ENCODE results near the gene TRMO. TPM values are rescaled to one million over a fixed set of nuclear protein-coding genes. Genes with fewer than 3 reads are reported as not detected.

TRMO gene
- total RNA-seq, 1 donor from 2014 or later, result 17.3 TPM

- H3K4me3 ChIP-seq, result no peak overlapping the region
- H3K36me3 ChIP-seq, result no peaks in the 10 kb centered on the region
- DNase-seq (no peak), ATAC-seq (no peak)
- H3K9me3 ChIP-seq, result no peaks in the 10 kb centered on the region
- no peak overlapping the region for H3K27ac ChIP-seq
- H3K4me1 ChIP-seq, result no peaks in the 10 kb centered on the region
- no peak for TF ChIP-seq CTCF (IDR thresholded peaks at IDR 0.05)
- intact Hi-C loops (cut with DNase I), result no loop called here
- peaks cover 6% of the 10 kb centered on the region for H3K27me3 ChIP-seq
Observed at GRCh38 chr9:97943308-97943855, 21.1 kb upstream of the TRMO start.

DNA sequence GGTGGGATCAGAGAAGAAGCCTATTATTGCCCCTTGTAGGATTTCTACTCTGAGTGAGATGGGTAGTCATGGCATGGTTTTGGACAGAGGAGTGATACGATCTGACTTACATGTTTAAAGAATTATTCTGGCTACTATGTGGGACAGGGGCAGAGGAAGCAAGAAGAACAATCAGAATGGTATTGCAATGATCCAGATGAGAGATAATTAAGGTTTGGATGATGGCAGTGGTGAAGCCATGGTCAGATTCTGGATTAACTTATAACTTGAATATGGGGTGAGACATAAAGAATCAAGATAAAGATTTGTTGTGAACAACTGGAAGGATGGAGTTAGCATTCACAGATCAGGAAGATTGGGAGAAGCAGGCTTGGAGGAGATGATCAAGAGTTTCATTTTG lies 19.0 kb upstream of the TRMO start:
- H3K4me3 ChIP-seq, result no peak overlapping the region
- no peaks in the 10 kb centered on the region for H3K9me3 ChIP-seq
- no peak for TF ChIP-seq CTCF (IDR thresholded peaks at IDR 0.05)
- H3K36me3 ChIP-seq, result no peaks in the 10 kb centered on the region
- intact Hi-C loops (cut with DNase I), result no loop called here
- no peak for DNase-seq
- H3K27ac ChIP-seq, result no peak overlapping the region
- no peak for ATAC-seq
- H3K27me3 ChIP-seq, result peaks cover 6% of the 10 kb centered on the region
- H3K4me1 ChIP-seq, result no peaks in the 10 kb centered on the region

- no peak overlapping the region for H3K4me3 ChIP-seq
- no peak for DNase-seq
- no peaks in the 10 kb centered on the region for H3K36me3 ChIP-seq
- H3K27ac ChIP-seq, result no peak overlapping the region
- TF ChIP-seq CTCF (IDR thresholded peaks at IDR 0.05), result no peak
- peaks cover 6% of the 10 kb centered on the region for H3K27me3 ChIP-seq
- H3K9me3 ChIP-seq, result no peaks in the 10 kb centered on the region
- no peak for ATAC-seq
- intact Hi-C loops (cut with DNase I), result no loop called here
- no peaks in the 10 kb centered on the region for H3K4me1 ChIP-seq
Observed at GRCh38 chr9:97940741-97941140, 18.4 kb upstream of the TRMO start.

- intact Hi-C loops (cut with DNase I), result no loop called here
- peaks cover 10% of the 10 kb centered on the region for H3K27me3 ChIP-seq
- H3K27ac ChIP-seq, result no peak overlapping the region
- DNase-seq (no peak), ATAC-seq (no peak)
- H3K4me1 ChIP-seq, result no peaks in the 10 kb centered on the region
- H3K9me3 ChIP-seq, result no peaks in the 10 kb centered on the region
- H3K36me3 ChIP-seq, result no peaks in the 10 kb centered on the region
- no peak overlapping the region for H3K4me3 ChIP-seq
- TF ChIP-seq CTCF (IDR thresholded peaks at IDR 0.05), result no peak
Observed at GRCh38 chr9:97940233-97940632, 17.9 kb upstream of the TRMO start.

GRCh38 chr9:97938081-97938644 lies 15.9 kb upstream of the TRMO start, which contains the start of gene HEMGN:
Gene HEMGN (minus strand): TSS chr9:97938172. CDS start chr9:97938136, 36 bp downstream.
- Histone ChIP-seq H3K27ac (no peak within 1 kb of the TSS), H3K36me3 (no peaks in the 10 kb centered on the region), H3K4me1 (no peaks in the 10 kb centered on the region), H3K9me3 (no peaks in the 10 kb centered on the region), H3K27me3 (peaks cover 12% of the 10 kb centered on the region), H3K4me3 (no peak within 1 kb of the TSS)
- DNase-seq, result no peak
- no peak for ATAC-seq
- no peak for TF ChIP-seq CTCF (IDR thresholded peaks at IDR 0.05)
- intact Hi-C loops (cut with DNase I), result no loop called here

All from upper lobe of right lung (tissue), 1 donor.